HEK293 (cell line): Measurements from ENCODE around the gene TMEM151B.

ENCODE experiments used
- CTCF ChIA-PET: fragments of 350-600 bp; formaldehyde crosslinking; extraction: SDS; loops from one replicate; lab custom pipeline; 2021; ENCODE audit warnings: antibody characterized with exemption; lab: Yijun Ruan, JAX
- POLR2A ChIA-PET: fragments of 300-600 bp; formaldehyde crosslinking; extraction: SDS; loops from one replicate; lab custom pipeline; 2020; ENCODE audit warnings: antibody characterized with exemption, inconsistent platforms; lab: Yijun Ruan, JAX
- H3K27ac ChIP-seq: fragments of 200-500 bp; sonication (Bioruptor generic); 2 replicates; pipeline ENCODE4 v1.5.1; 2014; ENCODE audit warnings: low read depth, low read length, control low read depth, inconsistent platforms; ENCODE audit errors: extremely low read depth
- H3K36me3 ChIP-seq, 2 experiments: fragments of 200-500 bp in 1 of 2; sonication (Bioruptor generic) in 1 of 2; 1 replicate in 1 of 2; 2 replicates in 1 of 2; pipeline ENCODE4 v1.5.1; 2014 to 2017; ENCODE audit warnings: inconsistent platforms in 2 of 2, low read length in 2 of 2; ENCODE audit not compliant: control insufficient read depth in 2 of 2, insufficient read depth in 1 of 2
- H3K4me1 ChIP-seq: fragments of 200-500 bp; sonication (Bioruptor generic); 2 replicates; pipeline ENCODE4 v1.5.1; 2014; ENCODE audit warnings: mild to moderate bottlenecking, low read length, inconsistent platforms; ENCODE audit not compliant: control insufficient read depth, insufficient read depth
- H3K4me3 ChIP-seq: 2 replicates; pipeline ENCODE4 v1.5.1; 2011; ENCODE audit warnings: low read depth, mild to moderate bottlenecking, control low read depth, low read length, moderate library complexity
- H3K9me3 ChIP-seq: fragments of 200-500 bp; sonication (Bioruptor generic); 2 replicates; pipeline ENCODE4 v1.5.1; 2014; ENCODE audit warnings: low read depth, low read length, inconsistent platforms; ENCODE audit not compliant: control insufficient read depth, insufficient read depth
- HOXA7 ChIP-seq: sonication (generic); formaldehyde crosslinking; IDR thresholded peaks from 2 replicates; pipeline ENCODE4 v1.8.1; 2022; ENCODE audit warnings: missing genetic modification reagents, borderline replicate concordance
- KLF1 ChIP-seq: fragments of 450-650 bp; formaldehyde crosslinking; IDR thresholded peaks from 2 replicates; pipeline ENCODE4 v1.5.1; 2016; ENCODE audit warnings: missing biosample characterization, missing genetic modification characterization
- MYNN ChIP-seq: fragments of 450-650 bp; formaldehyde crosslinking; IDR thresholded peaks from 2 replicates; pipeline ENCODE4 v1.5.1; 2016; ENCODE audit warnings: missing biosample characterization, missing genetic modification characterization, borderline replicate concordance
- PRDM1 ChIP-seq: fragments of 450-650 bp; formaldehyde crosslinking; IDR thresholded peaks from 2 replicates; pipeline ENCODE4; 2016; ENCODE audit warnings: missing biosample characterization, missing genetic modification characterization
- ZBTB8A ChIP-seq: fragments of 450-650 bp; formaldehyde crosslinking; IDR thresholded peaks from 2 replicates; pipeline ENCODE4 v1.5.1; 2016; ENCODE audit warnings: missing biosample characterization, missing genetic modification characterization
- ZEB2 ChIP-seq: fragments of 450-650 bp; formaldehyde crosslinking; IDR thresholded peaks from 2 replicates; pipeline ENCODE4 v1.5.1; 2016; ENCODE audit warnings: missing biosample characterization, missing genetic modification characterization
- ZNF10 ChIP-seq: fragments of 450-650 bp; formaldehyde crosslinking; IDR thresholded peaks from 2 replicates; pipeline ENCODE4 v1.5.1; 2017; ENCODE audit warnings: missing biosample characterization, missing genetic modification characterization
- ZNF114 ChIP-seq: fragments of 450-650 bp; formaldehyde crosslinking; IDR thresholded peaks from 2 replicates; pipeline ENCODE4 v1.5.0; 2017; ENCODE audit warnings: missing biosample characterization, missing genetic modification characterization
- ZNF366 ChIP-seq: fragments of 450-650 bp; formaldehyde crosslinking; conservative IDR thresholded peaks from 2 replicates; pipeline ENCODE4 v1.5.1; 2016; ENCODE audit warnings: missing biosample characterization, missing genetic modification characterization
- ZNF391 ChIP-seq: fragments of 450-650 bp; formaldehyde crosslinking; IDR thresholded peaks from 2 replicates; pipeline ENCODE4 v1.5.1; 2016; ENCODE audit warnings: low read depth, missing biosample characterization, missing genetic modification characterization, borderline replicate concordance
- ZNF555 ChIP-seq: fragments of 450-650 bp; formaldehyde crosslinking; conservative IDR thresholded peaks from 2 replicates; pipeline ENCODE4 v1.5.1; 2017; ENCODE audit warnings: missing biosample characterization, mild to moderate bottlenecking, missing genetic modification characterization, inconsistent platforms
- ZNF585B ChIP-seq: fragments of 450-650 bp; formaldehyde crosslinking; IDR thresholded peaks from 2 replicates; pipeline ENCODE4 v1.5.1; 2016; ENCODE audit warnings: missing biosample characterization, missing genetic modification characterization
- ZNF629 ChIP-seq: fragments of 450-650 bp; formaldehyde crosslinking; IDR thresholded peaks from 2 replicates; pipeline ENCODE4 v1.5.1; 2017; ENCODE audit warnings: missing biosample characterization, missing genetic modification characterization
- ZNF830 ChIP-seq: fragments of 450-650 bp; IDR thresholded peaks from 2 replicates; pipeline ENCODE4 v1.5.0; 2018; ENCODE audit warnings: missing biosample characterization, missing genetic modification characterization, low read depth, mild to moderate bottlenecking, moderate library complexity
- ZNF837 ChIP-seq: fragments of 450-650 bp; formaldehyde crosslinking; IDR thresholded peaks from 2 replicates; pipeline ENCODE4 v1.5.1; 2016; ENCODE audit warnings: missing biosample characterization, missing genetic modification characterization
- TF ChIP-seq, protein P1 (sequence below): fragments of 450-650 bp; IDR thresholded peaks from 2 replicates; pipeline ENCODE4 v1.5.1; 2018; ENCODE audit warnings: missing biosample characterization, mild to moderate bottlenecking, missing genetic modification characterization
- TF ChIP-seq, protein P2 (sequence below): fragments of 450-650 bp; formaldehyde crosslinking; IDR thresholded peaks from 2 replicates; pipeline ENCODE4 v1.5.1; 2016; ENCODE audit warnings: missing biosample characterization, missing genetic modification characterization
- TF ChIP-seq, protein P3 (sequence below): fragments of 450-650 bp; formaldehyde crosslinking; IDR thresholded peaks from 2 replicates; pipeline ENCODE4 v1.5.1; 2016; ENCODE audit warnings: missing biosample characterization, missing genetic modification characterization
- TF ChIP-seq, protein P4 (sequence below): fragments of 450-650 bp; formaldehyde crosslinking; optimal IDR thresholded peaks from 2 replicates; pipeline ENCODE3; 2016; ENCODE audit warnings: missing biosample characterization, mild to moderate bottlenecking, missing genetic modification characterization

Gene TMEM151B

DNA sequence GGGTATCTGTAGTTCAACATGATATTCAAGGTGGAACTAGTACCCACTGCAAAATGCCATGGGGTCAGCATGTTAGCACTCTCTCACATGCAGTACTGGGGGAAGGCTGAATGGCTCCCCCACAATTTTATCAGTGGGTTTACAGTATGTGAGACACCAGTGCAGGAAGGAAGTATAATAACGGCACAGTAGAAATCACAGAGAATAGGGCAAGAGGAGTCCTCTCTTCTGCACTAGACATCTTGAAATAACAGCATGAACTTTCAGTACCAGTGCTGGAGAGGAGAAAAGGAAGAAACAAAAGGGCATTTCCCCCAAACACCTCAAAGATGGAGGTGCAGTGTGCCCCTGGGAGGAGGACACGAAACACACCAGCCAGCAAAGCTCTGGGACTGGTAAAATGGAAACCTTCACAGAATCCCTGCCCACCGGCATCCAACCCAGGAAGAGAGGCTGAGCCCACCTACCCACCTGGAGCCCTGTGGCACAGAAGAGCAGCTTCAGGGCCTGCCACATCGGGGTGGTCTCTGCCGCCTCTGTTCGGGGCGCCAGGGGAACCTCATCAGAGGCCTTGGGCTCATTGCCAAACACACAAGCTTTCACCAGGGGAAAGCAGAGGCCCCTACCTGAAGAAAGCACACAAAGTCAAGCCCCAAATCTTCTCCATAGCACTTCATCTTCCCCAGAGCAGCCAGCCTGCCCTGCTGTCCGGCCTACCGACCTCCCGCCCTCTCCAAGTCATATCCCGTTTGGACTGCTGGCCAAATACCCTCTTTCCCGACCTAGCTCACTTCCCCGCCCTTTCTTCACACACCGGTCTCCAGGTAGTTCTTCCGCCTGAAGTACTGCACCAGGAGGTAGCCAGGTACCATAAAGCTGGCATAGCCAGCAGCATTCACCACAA, 14.1 kb upstream of the TMEM151B start:
- TF ChIP-seq ZNF830 (tag by site-specific recombination) (no peak), PRDM1 (tag by site-specific recombination) (peak; percentile 65), ZNF629 (tag by site-specific recombination) (no peak), ZNF585B (tag by site-specific recombination) (no peak), MYNN (tag by site-specific recombination) (no peak), ZNF10 (peak; percentile 33; the same call in 1 of the 2 replicates)
- TF ChIP-seq, all 188 proteins: peak for 2
- peaks cover 12 to 68% of the 10 kb centered on the region in 2 experiments for H3K36me3 ChIP-seq
- no peaks in the 10 kb centered on the region for H3K9me3 ChIP-seq
- ChIA-PET CTCF (interaction anchor here (0.6 to 3.2 kb wide), 37 partner anchors 8 to 590 kb away, joined by 3 to 36 read pairs (median 5); partner anchors contain the start of genes AARS2 and HSP90AB1), POLR2A (interaction anchor here (0.6 to 3.7 kb wide), 20 partner anchors 9 to 649 kb away, joined by 3 to 131 read pairs (median 4); partner anchors contain the start of genes AARS2, HSP90AB1 and SLC29A1)
- H3K4me3 ChIP-seq: peak overlapping the region; percentile 82
- no peaks in the 10 kb centered on the region for H3K4me1 ChIP-seq
- peak overlapping the region; percentile 65; the same call in 1 of the 2 replicates for H3K27ac ChIP-seq

DNA sequence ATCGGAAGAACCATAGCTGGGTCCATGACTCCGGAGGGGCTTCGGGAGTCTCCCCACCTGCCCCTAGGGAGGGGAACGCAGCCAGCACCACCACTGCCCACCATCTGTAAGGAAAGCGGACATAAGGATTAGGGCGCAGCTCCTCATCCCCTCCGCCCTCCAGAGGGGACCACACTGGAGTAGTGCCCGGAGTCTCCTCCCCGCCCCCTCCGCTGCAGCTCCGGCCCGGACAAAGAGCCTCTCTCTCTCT, 13.6 kb upstream of the TMEM151B start:
- Histone ChIP-seq H3K4me3 (peak overlapping the region; percentile 82), H3K36me3 (peaks cover 10 to 67% of the 10 kb centered on the region in 2 experiments; a peak in 2 of 3 replicates), H3K9me3 (no peaks in the 10 kb centered on the region), H3K27ac (peak overlapping the region; percentile 65; the same call in 1 of the 2 replicates), H3K4me1 (no peaks in the 10 kb centered on the region)
- CTCF ChIA-PET: interaction anchor here (0.6 to 3.2 kb wide), 39 partner anchors 8 to 1212 kb away, joined by 3 to 36 read pairs (median 5); partner anchors contain the start of genes AARS2 and HSP90AB1
- POLR2A ChIA-PET: interaction anchor here (0.6 to 3.7 kb wide), 21 partner anchors 10 to 650 kb away, joined by 3 to 131 read pairs (median 4); partner anchors contain the start of genes AARS2, HSP90AB1 and SLC29A1
- TF ChIP-seq, protein P1, sequence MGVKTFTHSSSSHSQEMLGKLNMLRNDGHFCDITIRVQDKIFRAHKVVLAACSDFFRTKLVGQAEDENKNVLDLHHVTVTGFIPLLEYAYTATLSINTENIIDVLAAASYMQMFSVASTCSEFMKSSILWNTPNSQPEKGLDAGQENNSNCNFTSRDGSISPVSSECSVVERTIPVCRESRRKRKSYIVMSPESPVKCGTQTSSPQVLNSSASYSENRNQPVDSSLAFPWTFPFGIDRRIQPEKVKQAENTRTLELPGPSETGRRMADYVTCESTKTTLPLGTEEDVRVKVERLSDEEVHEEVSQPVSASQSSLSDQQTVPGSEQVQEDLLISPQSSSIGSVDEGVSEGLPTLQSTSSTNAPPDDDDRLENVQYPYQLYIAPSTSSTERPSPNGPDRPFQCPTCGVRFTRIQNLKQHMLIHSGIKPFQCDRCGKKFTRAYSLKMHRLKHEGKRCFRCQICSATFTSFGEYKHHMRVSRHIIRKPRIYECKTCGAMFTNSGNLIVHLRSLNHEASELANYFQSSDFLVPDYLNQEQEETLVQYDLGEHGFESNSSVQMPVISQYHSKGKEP: no peak
- TF ChIP-seq ZNF837 (tag by site-specific recombination) (no peak), HOXA7 (no peak), ZBTB8A (tag by site-specific recombination) (peak; percentile 47; the same call in 1 of the 2 replicates), KLF1 (tag by site-specific recombination) (no peak), ZEB2 (tag by site-specific recombination) (no peak), ZNF366 (tag by site-specific recombination) (0 out of 2 replicates have a peak, but pooled peaks have one; percentile 38)

DNA sequence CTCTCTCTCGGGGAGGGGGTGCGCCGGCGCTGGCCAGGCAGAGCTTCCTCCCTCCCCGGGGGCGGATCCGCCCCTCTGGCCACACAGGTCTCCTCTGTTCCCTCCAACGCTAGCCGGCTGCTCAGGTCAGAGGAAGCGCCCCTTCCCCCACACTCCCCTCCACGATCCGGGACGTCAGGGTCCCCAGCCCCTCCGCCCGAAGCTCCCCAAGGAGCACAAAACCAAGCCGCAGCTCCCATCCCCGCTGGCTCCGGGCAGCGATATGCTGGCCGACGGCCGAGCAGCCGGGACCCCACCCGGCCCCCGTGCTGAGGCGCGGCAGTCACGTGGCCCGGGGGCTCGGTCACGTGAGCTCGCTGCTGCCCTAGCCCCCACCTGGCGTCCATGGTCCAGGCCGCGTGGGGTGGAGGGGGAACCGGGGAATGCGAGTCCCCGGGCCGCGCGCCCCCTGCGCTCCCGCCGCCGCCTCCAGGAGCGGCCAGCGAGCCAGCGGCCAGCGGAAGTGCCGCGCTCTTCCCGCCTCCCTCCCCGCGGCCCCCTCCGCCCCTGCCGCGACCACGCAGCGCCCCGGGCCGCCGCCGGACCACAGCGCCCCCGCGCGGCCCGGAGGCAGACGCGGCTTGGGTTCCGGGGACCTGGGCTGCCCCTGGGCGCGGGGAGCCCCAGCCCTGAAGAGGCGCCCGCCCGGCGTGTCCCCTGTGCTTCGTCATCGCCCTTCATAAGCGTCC, 13.1 kb upstream of the TMEM151B start, which contains the start of gene SLC35B2:
Gene SLC35B2 (minus strand): TSS at position 504 of the 728 bp plus-strand sequence. CDS start 118 bp downstream, at position 386.
- H3K36me3 ChIP-seq: peaks cover 5 to 66% of the 10 kb centered on the region in 2 experiments; a peak in 2 of 3 replicates
- ChIA-PET CTCF (interaction anchor here (0.6 to 3.2 kb wide), 38 partner anchors 7 to 1212 kb away, joined by 3 to 36 read pairs (median 5); partner anchors contain the start of genes AARS2 and HSP90AB1), POLR2A (interaction anchor here (0.6 to 3.7 kb wide), 22 partner anchors 11 to 650 kb away, joined by 3 to 131 read pairs (median 4); partner anchors contain the start of genes AARS2, HSP90AB1 and SLC29A1)
- no peaks in the 10 kb centered on the region for H3K9me3 ChIP-seq
- H3K4me1 ChIP-seq: no peaks in the 10 kb centered on the region
- peak within 1 kb of the TSS; percentile 82 for H3K4me3 ChIP-seq
- H3K27ac ChIP-seq: peak within 1 kb of the TSS; percentile 65; the same call in 1 of the 2 replicates
- TF ChIP-seq ZNF555 (tag by site-specific recombination) (no peak), ZNF114 (tag by site-specific recombination) (no peak), ZNF391 (tag by site-specific recombination) (peak; percentile 86)
- TF ChIP-seq, protein P2, sequence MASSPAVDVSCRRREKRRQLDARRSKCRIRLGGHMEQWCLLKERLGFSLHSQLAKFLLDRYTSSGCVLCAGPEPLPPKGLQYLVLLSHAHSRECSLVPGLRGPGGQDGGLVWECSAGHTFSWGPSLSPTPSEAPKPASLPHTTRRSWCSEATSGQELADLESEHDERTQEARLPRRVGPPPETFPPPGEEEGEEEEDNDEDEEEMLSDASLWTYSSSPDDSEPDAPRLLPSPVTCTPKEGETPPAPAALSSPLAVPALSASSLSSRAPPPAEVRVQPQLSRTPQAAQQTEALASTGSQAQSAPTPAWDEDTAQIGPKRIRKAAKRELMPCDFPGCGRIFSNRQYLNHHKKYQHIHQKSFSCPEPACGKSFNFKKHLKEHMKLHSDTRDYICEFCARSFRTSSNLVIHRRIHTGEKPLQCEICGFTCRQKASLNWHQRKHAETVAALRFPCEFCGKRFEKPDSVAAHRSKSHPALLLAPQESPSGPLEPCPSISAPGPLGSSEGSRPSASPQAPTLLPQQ: peak; percentile 92
- TF ChIP-seq, protein P3, sequence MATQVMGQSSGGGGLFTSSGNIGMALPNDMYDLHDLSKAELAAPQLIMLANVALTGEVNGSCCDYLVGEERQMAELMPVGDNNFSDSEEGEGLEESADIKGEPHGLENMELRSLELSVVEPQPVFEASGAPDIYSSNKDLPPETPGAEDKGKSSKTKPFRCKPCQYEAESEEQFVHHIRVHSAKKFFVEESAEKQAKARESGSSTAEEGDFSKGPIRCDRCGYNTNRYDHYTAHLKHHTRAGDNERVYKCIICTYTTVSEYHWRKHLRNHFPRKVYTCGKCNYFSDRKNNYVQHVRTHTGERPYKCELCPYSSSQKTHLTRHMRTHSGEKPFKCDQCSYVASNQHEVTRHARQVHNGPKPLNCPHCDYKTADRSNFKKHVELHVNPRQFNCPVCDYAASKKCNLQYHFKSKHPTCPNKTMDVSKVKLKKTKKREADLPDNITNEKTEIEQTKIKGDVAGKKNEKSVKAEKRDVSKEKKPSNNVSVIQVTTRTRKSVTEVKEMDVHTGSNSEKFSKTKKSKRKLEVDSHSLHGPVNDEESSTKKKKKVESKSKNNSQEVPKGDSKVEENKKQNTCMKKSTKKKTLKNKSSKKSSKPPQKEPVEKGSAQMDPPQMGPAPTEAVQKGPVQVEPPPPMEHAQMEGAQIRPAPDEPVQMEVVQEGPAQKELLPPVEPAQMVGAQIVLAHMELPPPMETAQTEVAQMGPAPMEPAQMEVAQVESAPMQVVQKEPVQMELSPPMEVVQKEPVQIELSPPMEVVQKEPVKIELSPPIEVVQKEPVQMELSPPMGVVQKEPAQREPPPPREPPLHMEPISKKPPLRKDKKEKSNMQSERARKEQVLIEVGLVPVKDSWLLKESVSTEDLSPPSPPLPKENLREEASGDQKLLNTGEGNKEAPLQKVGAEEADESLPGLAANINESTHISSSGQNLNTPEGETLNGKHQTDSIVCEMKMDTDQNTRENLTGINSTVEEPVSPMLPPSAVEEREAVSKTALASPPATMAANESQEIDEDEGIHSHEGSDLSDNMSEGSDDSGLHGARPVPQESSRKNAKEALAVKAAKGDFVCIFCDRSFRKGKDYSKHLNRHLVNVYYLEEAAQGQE: no peak
- TF ChIP-seq, protein P4, sequence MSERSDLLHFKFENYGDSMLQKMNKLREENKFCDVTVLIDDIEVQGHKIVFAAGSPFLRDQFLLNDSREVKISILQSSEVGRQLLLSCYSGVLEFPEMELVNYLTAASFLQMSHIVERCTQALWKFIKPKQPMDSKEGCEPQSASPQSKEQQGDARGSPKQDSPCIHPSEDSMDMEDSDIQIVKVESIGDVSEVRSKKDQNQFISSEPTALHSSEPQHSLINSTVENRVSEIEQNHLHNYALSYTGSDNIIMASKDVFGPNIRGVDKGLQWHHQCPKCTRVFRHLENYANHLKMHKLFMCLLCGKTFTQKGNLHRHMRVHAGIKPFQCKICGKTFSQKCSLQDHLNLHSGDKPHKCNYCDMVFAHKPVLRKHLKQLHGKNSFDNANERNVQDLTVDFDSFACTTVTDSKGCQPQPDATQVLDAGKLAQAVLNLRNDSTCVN (tag by site-specific recombination): peak; percentile 92
